ENCODE data around the gene NR1H2.
A peak's percentile ranks its signal among the peaks of the same experiment; 100 is the strongest.
"Not testable (repeated sequence)": the region's sequence is repeated elsewhere in the genome, so short reads cannot be mapped to it uniquely, and the experiment has no call there.

The NR1H2 gene

GRCh38 chr19:50340331-50340730 lies 35.9 kb upstream of the NR1H2 start:
- H3K4me3 ChIP-seq, result no peak overlapping the region
- H3K27ac ChIP-seq, result peak overlapping the region in 1 of 21 experiments; percentile 3

- H3K4me3 ChIP-seq, result no peak overlapping the region
- H3K27ac ChIP-seq, result peak overlapping the region in 3 of 21 experiments; percentile 1 to 21 (median 14)
Observed at GRCh38 chr19:50341091-50341564, 35.1 kb upstream of the NR1H2 start.

GRCh38 chr19:50344661-50345318 lies 31.5 kb upstream of the NR1H2 start:
- Histone ChIP-seq H3K4me3 (peak overlapping the region in 2 of 7 experiments; percentile 4 to 10), H3K27ac (peak overlapping the region in 4 of 21 experiments; percentile 62 to 74 (median 70))

GRCh38 chr19:50347089-50347581 lies 29.1 kb upstream of the NR1H2 start:
- peak overlapping the region in 2 of 21 experiments; percentile 59 to 67 for H3K27ac ChIP-seq
- H3K4me3 ChIP-seq, result not testable (repeated sequence)

- Histone ChIP-seq H3K27ac (peak overlapping the region in 7 of 21 experiments; percentile 4 to 68 (median 35)), H3K4me3 (no peak overlapping the region)
Observed at GRCh38 chr19:50349277-50350057, 26.8 kb upstream of the NR1H2 start.

- Histone ChIP-seq H3K4me3 (no peak overlapping the region), H3K27ac (peak overlapping the region in 2 of 21 experiments; percentile 7 to 35)
Observed at GRCh38 chr19:50352242-50352641, 24.0 kb upstream of the NR1H2 start.

- not testable (repeated sequence) for H3K4me3 ChIP-seq
Observed at GRCh38 chr19:50353487-50353880, 22.8 kb upstream of the NR1H2 start.

GRCh38 chr19:50356691-50357177 lies 19.5 kb upstream of the NR1H2 start:
- H3K4me3 ChIP-seq, result peak overlapping the region in 3 of 7 experiments; percentile 33 to 47 (median 36)
- H3K27ac ChIP-seq, result peak overlapping the region in 3 of 21 experiments; percentile 68 to 91 (median 74)

More at GRCh38 chr19:50353487-50353880, 22.8 kb upstream of the NR1H2 start:
- H3K27ac ChIP-seq, result not testable (repeated sequence)

GRCh38 chr19:50357178-50358100 lies 18.8 kb upstream of the NR1H2 start:
- peak overlapping the region; percentile 25 to 48 (median 36) for H3K4me3 ChIP-seq
- H3K27ac ChIP-seq, result peak overlapping the region in 19 of 21 experiments; percentile 14 to 91 (median 70)

GRCh38 chr19:50358483-50359327 lies 17.6 kb upstream of the NR1H2 start:
- H3K27ac ChIP-seq, result peak overlapping the region in 16 of 21 experiments; percentile 2 to 91 (median 56)
- peak overlapping the region in 6 of 7 experiments; percentile 26 to 48 (median 38) for H3K4me3 ChIP-seq

- no peak overlapping the region for H3K27ac ChIP-seq
- H3K4me3 ChIP-seq, result no peak overlapping the region
Observed at GRCh38 chr19:50359328-50359818, 16.9 kb upstream of the NR1H2 start.

- Histone ChIP-seq H3K4me3 (no peak overlapping the region), H3K27ac (no peak overlapping the region)
Observed at GRCh38 chr19:50361290-50362029, 14.8 kb upstream of the NR1H2 start.

- no peak overlapping the region for H3K27ac ChIP-seq
- no peak overlapping the region for H3K4me3 ChIP-seq
Observed at GRCh38 chr19:50362030-50362412, 14.2 kb upstream of the NR1H2 start.

- no peak overlapping the region for H3K4me3 ChIP-seq
Observed at GRCh38 chr19:50362656-50363424, 13.4 kb upstream of the NR1H2 start.

GRCh38 chr19:50365434-50366306 lies 10.6 kb upstream of the NR1H2 start, which contains the start of gene NAPSA:
Gene NAPSA (minus strand): TSS chr19:50365639. CDS start chr19:50365621, 18 bp downstream.
- Histone ChIP-seq H3K27ac (no peak within 1 kb of the TSS), H3K4me3 (no peak within 1 kb of the TSS)

More at GRCh38 chr19:50362656-50363424, 13.4 kb upstream of the NR1H2 start:
- H3K27ac ChIP-seq, result no peak overlapping the region

Measured in skin epidermis (tissue), 12 donors.